Occipital lobe (tissue), 2 donors: Measurements from ENCODE around the gene MDC1. TPM values are rescaled to one million over a fixed set of nuclear protein-coding genes. Genes with fewer than 3 reads are reported as not detected.

Source experiments
- DNase-seq: peaks from one replicate; lab custom pipeline; 2025; lab: John Stamatoyannopoulos, UW
- total RNA-seq: library from RNA; depleted of rRNA; stranded (reverse); fragments of >200 nt; gene quantifications from one replicate; pipeline ENCODE4 v1.2.3, GENCODE V29; 2014

The MDC1 gene
- total RNA-seq, 1 donor from 2014 or later, result 12.5 TPM

- DNase-seq, result no peak
These were observed 31.9 kb upstream of the MDC1 start for GRCh38 chr6:30748851-30749540.

DNA sequence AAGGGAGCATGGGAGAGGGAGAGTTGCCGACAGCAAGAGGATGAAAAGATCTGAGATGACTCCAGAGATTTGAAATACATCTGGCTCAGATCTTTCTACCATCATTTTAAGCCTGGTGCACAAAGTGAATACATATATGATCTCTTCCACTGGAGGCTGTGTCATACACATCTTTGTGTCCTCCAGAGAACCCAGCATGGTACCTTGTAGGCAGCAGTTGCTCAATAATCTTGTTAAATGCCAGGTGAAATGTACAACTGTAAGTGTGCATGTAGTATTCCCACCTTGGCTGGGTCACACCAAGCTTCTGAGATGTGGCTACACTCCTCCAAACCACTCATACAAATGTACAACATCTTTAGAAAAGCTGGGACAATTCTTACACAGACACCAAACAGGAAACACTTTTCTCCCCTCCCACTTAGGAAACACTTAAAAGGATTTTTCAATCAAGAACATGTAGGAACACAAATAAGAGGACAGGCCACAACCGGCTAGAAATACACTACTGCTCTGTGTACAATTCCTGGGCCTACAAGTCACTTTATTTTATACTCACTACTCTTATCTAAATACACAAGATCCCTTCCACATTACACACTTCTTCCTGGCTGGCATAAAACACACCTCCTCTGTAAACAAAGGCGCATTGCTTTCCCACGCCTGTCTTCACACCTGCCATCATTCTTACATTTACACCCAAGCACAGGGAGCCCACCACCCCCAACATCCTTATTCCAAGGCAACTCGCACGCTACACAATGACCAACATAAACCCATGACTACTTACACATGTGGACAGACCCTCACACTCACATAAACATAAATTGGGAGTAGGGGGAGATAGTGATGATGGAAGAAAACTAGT is 31.1 kb upstream of the MDC1 start:
- DNase-seq, result no peak

- DNase-seq, result no peak
These were observed 30.2 kb upstream of the MDC1 start for GRCh38 chr6:30747300-30747687.

- peak; percentile 55 for DNase-seq
These were observed 27.1 kb upstream of the MDC1 start, which contains the start of gene IER3 for GRCh38 chr6:30744054-30744805. TSS of gene IER3 (minus strand) at chr6:30744547. CDS start at chr6:30744518, 29 bp downstream.

- DNase-seq, result no peak
These were observed 26.3 kb upstream of the MDC1 start for GRCh38 chr6:30743099-30744053.

DNA sequence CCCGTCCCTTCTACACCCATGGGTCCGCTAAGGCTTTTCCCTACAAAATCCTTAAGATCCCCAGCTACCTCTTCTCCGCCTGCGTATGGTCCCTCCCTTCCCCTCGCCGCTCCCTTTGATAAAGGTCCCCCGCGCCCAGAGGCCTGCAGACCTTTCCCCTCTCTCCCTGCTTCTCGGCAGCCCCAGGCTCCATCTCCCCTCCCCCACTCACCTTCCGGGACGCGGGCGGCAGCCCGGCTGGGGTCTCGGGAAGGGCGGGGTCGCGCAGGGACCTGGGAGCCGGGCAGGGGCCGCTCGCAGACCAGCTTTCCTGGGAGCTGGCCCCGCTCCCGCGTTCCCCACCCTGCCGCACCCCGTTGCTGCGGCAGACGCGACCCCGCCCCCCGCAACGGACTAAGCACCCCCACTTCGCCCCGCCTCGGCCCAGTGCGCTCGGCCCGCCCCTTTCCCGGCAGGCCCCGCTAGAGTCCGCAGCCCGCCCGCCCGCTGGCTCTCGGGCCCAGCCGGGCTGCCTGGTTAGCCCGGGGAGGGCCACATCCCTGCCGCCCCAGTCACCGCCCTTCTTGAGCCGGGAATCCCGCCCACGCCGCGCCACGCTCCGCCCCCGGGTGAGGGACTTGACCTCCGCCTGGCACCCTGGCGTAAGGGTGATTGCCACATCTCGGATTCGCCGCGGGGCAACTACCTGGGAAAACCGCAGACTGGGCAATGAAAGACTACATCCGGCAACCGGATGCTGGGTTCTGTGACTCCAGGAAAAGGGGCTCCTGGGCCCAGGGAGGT is 25.4 kb upstream of the MDC1 start, which contains the start of gene FLOT1:
Gene FLOT1, minus strand, starts transcription at position 372 of the 783 bp plus-strand sequence. CDS start 498 bp downstream, outside the sequence.
- peak; percentile 86 for DNase-seq

- no peak for DNase-seq
These were observed 24.8 kb upstream of the MDC1 start for GRCh38 chr6:30741789-30742315.

GRCh38 chr6:30741063-30741779 is 24.1 kb upstream of the MDC1 start:
- no peak for DNase-seq

GRCh38 chr6:30740540-30740870 is 23.4 kb upstream of the MDC1 start:
- DNase-seq, result no peak

GRCh38 chr6:30738532-30738931 is 21.5 kb upstream of the MDC1 start:
- DNase-seq, result no peak

DNA sequence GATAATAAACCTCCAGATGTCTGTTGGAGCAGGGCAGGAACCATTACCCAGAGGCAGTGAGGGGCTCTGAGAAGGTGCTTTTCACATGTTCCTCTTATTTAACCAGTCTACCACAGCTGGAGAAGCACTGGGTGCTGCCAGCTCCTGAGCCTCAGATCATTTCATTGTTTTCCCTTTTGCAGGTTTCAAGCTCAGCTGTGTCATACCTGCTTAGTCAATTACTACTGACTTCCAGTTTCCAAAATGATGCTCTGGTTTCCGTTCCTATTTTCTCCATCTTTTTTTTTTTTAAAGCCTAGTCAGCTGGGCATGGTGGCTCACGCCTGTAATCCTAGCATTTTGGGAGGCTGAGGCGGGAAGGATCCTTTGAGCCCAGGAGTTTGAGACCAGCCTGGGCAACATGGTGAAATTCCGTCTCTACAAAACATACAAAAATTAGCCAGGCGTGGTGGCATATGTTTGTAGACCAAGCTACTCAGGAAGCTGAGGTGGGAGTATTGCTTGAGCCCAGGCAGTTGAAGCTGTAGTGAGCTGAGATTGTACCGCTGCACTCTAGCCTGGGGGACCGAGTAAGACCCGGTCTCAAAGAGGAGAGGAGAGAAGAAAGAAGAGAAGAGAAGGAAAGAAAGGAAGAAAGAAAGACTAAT is 18.7 kb upstream of the MDC1 start:
- DNase-seq, result no peak

DNA sequence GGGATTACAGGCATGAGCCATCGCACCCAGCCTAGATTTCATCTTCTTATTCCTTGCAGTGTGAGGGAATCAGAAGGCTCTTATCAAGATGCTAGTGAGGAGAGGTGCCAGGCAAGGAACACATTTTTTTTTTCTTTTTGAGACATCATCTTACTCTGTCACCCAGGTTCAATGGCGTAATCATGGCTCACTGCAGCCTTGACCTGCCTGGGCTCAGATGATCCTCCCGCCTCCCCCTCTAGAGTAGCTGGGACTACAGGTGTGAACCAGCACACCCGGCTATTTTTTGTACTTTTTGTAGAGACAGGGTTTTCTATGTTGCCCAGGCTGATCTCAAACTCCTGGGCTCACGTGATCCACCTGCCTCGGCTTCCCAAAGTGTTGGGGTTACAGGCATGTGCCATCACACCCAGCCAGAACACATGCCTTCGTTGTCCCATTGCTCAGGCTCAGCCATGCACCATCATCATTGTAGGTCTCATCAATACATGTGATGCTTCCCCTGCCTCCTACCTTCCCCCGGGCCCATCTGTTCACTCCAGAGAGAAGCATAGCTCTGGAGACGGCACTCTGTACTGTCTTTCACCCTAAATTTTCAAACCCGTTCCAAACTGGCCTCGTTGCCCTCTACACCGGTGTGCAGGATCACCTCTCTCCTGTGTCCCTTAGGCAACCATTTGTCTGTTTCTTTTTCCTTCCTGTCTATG is 15.3 kb upstream of the MDC1 start:
- no peak for DNase-seq

- peak; percentile 49 for DNase-seq
These were observed 13.7 kb upstream of the MDC1 start for GRCh38 chr6:30730601-30731435.

DNA sequence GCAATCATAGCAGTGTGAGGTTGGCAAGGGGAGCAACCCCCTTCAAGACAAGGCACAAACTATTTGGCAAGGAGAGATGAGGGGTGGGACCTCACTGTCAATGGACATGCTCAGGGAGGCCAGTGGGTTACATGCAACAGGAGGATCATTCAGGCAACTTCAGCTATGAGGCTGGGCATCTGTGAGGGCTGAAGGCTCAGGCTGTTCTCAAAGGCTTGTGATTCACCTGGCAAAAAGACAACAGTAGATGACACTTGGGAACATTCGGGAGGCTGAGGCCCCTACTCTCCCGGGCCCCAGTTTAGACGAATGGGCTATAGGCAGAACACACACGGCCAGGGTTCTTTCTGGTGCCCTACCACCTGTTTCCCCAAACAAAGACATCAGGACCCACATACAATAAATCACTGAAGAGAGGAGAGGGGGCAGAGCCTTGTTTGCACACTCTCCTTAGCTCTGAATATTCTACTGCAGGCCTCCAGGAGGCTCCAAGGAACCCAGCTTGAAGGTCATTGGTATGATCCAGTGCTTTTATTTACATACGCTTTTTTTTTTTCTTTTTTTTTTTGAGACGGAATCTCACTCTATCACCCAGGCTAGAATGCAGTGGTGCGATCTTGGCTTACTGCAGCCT is 11.0 kb upstream of the MDC1 start:
- no peak for DNase-seq

GRCh38 chr6:30726506-30727413 is 9.7 kb upstream of the MDC1 start:
- DNase-seq, result no peak
